NOMO-1 treated with DMSO at 0.1 percent for 48 hours (cell line): ENCODE data around the gene SHISAL1.

ENCODE experiments used
- DNase-seq: peaks from one replicate; lab custom pipeline; 2025; ENCODE audit not compliant: unreplicated experiment; lab: John Stamatoyannopoulos, UW

The SHISAL1 gene

DNA sequence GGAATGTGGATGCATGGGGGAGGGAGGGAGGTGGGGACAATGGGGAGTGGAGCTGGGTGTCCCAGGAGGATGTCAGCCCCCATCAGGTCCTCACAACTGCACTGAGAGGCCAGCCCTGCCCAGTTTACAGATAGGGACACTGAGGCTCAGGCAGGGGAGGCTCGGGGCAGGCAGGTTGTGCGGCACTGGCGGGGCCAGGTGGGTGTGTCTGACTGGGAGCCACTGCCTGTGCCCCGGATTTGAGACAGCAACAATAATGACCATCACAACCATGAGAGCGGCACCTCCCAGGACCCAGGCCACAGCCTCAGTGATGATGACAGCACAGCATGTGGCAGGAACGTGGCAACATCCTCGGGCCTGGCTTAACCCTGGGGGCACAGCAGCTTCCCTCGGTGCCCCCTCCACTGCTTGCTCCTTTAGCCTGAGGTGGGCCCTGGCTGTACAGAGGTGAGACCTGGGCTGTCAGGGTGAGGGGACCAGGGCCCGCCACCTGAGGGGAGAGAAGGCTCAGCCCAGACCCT lies 32.0 kb downstream of the SHISAL1 start:
- no peak for DNase-seq

DNA sequence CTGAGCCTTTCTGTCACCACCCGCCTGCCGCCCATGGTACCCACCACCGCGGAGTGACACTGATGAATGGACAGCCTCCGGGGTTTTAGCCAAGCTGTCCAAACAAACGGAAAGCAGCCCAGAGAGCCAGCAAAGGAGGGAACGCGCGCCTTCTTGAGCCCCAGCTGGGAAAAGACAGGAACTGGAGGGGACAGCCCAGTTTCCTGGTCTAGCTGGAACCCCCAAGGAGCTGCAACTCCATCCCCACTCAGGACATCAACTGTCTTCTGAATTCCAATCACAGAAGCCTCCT lies 33.7 kb downstream of the SHISAL1 start:
- no peak for DNase-seq

DNA sequence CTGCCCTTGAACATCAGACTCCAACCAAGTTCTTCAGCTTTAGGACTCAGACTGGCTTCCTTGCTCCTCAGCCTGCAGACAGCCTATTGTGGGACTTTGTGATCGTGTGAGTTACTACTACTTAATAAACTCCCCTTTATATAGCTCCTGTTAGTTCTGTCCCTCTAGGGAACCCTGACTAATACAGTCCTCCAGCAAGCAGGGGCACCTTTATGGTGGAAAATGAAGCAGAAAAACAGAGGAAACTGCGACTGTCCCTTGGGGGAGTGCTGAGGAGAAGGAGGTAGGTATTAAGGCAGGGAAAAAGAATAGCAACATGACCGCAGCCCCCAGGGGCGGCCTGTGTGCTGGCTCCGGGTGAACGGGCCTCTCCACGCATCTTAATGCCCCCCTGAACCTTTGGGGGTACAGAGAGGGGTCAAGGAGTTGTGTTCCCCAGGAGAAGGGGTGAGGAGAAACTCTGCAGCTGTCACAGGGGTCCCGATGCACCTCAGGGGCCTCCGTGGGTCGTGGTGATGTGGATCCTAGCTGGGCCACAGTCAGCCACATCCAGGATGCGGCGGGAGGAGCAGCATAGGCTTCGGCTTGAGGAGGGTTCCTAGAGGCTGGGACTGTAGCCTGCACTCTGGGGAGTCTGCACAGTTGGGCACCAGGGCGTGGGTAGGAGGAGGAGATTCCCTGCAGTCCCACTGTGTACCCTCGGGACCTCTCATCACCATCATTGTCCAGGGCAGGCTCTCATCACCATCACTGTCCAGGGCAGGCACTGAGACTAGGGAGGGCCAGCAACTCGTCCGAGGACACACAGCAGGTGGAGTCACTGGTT lies 34.3 kb downstream of the SHISAL1 start:
- no peak for DNase-seq

DNA sequence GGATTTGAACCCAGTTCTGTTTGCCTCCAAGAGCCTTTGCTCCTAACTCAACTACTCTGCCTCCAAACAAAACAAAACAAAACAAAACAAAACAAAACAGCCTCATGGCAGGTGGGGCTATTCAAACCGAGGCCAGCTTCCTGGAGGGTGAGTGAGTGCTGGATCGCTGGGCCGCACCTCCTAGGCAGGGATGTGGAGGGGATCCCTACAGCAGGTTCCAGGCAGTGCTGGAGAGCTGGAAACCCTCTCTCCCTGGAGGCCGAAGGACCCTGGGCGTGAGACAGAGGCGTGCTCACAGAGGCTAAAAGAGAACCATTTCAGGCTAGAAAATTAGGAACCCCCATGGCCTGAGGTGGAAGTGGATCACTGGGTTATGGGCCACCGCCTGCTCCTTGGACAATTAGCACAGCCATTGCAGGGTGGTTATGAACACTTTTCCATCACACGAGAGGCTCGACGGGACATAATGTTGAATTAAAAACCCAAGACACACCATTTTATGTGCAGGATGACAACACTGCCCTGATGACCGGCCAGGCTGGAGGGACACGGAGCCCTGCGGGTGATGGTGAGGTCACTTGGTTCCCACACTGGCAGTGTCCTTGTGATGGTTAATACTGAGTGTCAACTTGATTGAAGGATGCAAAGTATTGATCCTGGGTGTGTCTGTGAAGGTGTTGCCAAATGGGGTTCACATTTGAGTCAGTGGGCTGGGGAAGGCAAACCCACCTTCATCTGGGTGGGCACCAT lies 35.2 kb downstream of the SHISAL1 start:
- DNase-seq: no peak

DNA sequence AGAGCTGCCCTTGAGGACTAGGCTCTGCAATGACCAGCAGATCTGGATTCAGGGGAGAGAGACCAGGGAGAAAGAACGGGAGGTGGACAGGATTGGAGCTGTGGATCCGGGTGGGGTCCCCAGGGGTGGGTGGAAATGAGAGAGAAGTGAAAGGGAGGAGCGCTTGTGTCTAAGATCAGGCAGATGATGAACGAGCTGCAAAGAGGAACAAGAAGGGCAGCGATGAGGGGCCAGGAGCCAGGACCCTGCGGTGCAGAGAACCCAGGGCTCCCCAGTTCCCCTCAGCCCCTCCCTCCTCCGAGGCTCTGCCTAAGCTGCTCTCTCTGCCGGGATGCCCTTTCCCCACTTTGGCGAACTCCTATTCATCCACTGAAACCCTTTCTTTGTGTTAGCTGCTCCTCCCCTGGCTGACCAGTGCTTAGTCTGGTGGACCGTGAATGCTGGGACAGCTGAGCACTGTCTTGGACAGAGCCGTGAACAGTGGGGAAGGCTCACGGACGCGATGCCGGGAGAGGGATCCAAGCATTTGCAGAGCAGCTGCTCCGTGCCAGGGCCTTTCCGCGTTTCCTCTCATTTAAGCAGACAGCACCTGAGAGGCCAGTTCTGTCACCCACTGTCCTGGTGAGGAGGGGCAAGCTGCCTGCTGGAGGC lies 35.9 kb downstream of the SHISAL1 start:
- DNase-seq: no peak

DNA sequence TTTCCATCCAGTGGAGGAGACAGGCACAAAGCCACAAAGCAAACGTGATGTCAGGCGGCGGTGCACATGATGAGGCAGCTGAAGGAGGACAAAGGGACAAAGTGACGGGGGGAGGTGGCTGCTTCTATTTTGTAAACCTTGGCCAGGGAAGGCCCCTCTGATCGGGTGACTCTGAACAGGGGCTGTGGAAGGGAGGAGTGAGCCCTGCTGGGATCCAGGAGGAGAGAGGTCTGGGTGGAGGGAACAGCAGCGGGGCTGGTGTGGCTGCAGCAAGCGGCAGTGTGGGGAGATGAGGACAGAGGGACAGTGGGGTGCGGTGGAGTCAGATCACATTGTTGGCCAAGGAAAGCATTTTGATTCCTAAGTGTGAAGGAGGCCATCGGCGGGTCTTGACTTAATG lies 36.7 kb downstream of the SHISAL1 start:
- no peak for DNase-seq

DNA sequence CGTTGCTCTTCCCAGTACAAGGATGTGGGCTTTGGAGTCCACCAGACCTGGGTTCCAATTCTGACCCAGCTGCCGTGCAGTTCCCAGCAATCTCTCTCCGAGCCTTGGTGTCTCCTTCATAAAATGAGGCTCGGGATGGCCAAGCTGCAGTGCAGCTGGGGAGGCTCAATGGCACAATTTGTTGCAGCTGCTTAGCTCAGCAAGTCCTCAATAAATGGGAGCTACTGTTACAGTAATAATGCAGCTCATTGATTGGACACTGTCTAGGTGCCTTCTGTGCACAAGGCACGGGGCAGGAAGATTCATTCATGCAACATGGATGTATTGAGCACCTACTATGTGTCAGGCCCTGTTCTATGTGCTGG lies 37.1 kb downstream of the SHISAL1 start:
- no peak for DNase-seq

DNA sequence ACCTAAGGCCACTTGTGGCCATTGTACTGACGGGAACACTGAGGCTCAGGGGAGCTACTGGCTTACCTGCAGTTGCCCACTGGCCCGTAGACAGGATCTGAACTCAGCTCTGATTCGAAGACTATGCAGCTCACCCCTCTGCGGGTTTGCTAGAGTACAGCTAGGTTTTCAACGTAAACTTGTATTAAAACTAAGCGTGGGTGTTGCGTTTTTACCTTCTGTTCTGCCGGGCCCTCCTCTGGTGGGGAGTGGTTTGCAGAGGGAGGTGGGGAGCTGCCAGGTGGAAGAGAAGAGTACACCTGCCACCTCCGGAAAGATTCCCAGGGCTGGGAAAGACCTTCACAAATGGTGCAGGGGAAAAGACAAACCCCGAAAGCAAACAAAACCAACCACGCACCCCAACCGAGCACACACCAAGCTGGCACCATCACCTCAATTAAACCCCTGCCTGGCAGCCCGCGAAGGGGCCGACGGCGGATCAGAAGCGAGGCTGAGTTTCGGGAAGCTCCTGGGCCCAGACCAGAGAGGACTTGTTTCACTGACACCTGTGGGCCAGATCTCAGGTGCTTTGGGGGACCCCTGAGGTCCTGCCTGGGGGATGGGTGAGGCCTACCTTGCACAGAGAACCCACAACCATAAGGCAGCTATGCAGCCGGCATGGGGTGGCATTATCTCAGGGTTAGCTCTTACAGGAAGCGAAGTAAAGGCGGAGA lies 37.7 kb downstream of the SHISAL1 start:
- no peak for DNase-seq

DNA sequence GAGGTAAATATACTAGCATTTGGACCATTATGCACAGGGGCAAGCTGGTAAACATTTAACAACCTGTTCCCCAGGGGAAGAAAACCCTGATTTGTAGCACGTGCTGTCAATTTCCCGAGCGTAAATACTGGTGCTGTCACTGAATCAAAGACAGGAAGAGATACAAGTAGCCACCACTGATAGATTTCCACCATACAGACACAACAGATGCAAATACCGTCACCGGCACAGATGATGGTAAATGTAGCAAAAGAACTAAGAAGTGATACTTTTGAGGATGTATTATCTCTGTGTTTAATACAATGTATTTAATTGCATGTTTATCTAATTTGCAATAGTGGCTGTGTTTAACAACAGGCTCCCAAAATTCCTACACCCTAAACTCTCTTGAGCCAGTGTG lies 39.6 kb downstream of the SHISAL1 start:
- DNase-seq: no peak

DNA sequence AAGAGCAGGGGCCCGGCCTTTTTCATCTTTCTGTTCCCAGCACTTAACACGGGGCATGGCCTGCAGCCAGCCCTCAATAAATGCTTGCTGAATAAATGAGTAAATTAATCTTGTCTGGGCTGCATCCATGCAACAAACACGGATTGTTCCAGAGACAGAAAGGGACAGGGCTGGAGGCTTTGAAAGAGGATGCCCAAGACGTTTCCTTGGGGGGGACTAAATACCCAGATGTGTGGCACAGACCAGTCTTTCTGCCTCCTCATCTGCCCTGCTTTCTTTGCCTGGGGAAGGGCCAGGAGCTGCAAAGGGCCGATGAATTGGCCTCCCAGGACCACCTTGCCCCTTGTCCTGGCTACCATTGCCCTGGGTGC lies 40.4 kb downstream of the SHISAL1 start:
- no peak for DNase-seq

DNA sequence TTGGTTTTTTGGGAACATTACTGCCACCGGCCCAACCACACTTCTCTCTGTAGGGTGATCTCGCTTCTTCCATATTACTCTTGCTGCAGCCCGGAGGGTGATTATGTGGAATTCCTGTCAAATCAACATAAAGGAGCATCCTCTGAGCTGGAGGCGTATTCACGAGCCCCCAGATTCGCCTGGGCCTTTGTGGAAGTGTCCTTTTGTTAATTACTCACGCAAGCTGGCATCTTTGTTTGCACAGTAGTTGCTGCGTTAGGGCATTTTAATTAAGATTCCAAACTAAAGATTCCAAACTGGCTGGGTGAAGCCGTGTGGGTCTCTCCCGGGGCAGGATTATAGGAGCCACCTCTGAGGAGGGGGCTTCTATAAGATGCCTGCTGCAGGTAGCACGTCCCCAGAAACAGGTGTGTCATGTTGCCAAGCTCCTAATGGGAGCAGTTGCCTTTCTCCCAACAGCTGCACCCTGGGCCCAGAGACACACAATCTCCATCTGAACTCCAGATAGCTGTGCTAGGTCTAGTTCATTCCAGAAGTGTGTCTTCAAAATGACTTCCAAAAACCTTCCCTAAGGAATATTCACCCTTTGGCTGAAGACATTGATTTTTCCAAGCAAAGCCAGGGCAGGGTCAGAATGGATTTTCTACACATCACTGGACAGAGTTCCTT lies 40.9 kb downstream of the SHISAL1 start:
- no peak for DNase-seq

DNA sequence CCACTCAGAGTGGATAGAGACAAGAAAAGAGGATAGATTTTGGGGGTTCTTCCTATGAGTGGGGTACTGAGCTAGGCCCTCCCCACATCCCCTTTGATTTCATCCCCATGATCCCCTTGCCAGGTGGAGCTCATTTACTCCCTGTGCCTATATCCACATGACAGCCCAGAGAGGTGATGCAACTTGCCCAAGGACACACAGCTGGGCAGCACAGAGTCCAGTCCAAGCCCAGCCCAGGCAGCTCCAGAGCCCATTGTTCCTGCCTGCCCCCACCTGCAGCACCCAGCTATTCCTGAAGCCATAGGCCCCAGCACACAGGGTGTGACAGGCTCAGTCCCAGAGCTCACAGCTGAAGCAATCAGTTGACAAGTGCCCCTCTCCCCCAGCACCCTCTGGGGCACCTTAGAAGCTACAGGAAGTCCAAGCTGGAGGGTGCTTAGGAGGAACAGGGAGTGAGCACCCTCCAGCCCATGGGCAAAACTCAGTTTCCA lies 41.7 kb downstream of the SHISAL1 start:
- no peak for DNase-seq

DNA sequence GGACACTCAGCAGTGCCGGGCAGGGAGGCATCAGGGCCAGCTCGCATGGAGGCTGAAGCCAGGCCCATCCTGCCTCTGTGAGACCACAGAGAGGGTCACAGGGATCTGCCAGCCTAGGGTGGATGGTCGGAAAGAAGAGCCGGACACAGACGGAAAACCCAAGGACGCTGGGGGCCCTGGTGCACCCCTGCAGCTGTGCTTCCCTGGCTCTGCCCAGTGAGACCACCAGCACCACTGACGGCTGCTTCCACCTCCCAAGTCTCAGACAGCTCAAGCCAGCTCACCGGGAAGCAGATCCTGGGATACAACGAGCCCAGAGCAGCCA lies 42.2 kb downstream of the SHISAL1 start:
- DNase-seq: no peak

DNA sequence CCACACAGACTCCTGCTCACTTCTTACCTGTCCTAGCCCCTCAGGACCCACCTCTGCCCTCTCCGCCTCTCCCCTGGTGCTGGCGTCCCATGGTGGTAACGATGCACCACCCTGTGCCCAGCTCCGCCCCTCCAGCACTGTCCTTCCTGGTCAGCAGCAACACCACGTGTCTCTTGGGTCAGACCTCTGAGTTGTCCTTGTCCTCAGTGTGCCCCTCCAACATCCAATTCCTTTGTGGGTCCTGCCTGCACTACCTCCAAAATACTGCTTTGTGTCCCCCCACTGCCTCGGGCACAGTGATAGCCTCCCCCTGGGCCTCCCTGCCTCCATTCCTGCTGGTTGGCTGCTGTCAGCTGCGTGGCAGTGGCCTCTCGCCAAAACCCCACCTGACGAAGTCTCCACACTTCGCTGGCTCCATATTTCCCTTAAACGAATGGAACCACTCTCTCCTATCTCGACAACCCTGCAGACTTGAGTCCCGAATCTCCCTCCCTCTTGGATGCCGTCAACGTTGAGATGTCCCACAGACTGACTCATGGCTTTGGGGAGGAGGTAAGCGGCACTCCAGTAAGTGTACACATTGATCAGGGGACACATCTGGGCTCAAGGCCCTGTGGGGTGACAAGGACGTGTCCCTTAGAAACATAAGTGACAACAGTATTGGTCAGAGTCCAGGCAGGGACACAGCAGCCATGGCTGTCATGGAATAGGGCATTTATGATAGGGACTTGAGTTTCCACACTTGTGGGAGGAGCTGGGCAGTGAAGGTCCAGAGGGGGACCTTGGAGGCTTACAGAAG lies 42.8 kb downstream of the SHISAL1 start:
- no peak for DNase-seq

DNA sequence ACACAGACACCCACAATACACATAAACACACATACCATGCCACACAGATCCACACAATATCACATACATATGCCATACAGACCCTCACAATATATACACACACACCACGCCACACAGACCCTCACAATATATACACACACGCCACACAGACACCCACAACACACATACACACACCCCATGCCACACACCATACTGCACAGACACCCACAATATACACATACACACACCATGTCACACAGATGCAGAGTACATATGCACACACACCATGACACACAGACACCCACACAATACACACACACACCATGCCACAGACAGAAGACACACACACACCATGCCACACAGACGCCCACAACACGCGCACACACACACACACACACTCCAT lies 43.6 kb downstream of the SHISAL1 start:
- no peak for DNase-seq

DNA sequence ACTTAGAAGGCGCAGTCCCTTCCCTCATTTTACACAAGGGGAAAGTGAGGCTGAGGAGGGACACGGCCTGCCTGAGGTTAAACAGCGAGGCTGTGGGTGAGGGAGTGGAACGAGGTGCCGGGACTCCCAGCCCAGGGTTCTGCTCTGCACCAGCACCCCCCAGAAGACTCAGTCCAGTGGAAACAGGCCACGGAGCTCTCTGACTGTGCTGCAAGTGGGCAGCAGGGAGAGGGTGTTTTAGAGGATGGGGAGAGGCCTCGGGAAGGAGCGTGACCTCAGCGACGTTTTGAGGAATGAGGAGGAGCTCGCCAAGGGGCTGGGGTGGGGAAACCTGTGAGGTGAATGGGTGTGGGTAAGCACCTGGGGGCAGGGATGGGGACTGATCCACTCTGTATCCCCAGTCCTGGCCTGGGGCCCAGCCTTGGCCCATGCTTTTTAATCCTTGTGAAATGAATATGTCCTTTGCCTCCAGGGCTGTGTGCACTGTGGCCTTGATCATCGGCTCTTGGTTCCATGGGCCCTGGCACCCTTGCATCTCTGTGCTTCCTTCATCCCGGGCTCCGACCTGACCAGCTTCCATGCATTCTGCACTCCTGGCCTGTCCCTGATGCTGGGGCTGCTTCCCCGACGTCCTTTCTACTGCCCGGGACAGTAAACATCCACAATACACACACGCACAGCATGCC lies 44.2 kb downstream of the SHISAL1 start:
- no peak for DNase-seq

DNA sequence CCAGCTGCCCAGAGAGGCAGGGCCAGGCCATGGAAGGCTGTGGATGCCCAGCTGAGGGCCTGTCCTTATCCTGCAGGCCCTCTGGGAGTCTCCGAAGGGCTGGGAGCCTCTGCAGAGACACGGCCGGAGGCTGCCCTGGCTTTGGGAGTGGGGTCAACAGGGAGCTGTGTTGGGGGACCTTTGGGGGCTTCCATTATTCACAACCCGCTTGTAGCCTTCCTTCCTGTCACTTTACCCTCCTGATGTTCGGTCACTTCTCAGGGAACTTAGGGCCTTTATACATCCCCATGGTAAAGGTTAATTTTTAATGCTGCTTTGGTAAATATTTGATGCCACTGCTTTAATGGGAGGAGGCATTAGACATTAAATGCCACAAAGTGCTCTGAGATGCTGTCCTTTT lies 44.9 kb downstream of the SHISAL1 start:
- no peak for DNase-seq

DNA sequence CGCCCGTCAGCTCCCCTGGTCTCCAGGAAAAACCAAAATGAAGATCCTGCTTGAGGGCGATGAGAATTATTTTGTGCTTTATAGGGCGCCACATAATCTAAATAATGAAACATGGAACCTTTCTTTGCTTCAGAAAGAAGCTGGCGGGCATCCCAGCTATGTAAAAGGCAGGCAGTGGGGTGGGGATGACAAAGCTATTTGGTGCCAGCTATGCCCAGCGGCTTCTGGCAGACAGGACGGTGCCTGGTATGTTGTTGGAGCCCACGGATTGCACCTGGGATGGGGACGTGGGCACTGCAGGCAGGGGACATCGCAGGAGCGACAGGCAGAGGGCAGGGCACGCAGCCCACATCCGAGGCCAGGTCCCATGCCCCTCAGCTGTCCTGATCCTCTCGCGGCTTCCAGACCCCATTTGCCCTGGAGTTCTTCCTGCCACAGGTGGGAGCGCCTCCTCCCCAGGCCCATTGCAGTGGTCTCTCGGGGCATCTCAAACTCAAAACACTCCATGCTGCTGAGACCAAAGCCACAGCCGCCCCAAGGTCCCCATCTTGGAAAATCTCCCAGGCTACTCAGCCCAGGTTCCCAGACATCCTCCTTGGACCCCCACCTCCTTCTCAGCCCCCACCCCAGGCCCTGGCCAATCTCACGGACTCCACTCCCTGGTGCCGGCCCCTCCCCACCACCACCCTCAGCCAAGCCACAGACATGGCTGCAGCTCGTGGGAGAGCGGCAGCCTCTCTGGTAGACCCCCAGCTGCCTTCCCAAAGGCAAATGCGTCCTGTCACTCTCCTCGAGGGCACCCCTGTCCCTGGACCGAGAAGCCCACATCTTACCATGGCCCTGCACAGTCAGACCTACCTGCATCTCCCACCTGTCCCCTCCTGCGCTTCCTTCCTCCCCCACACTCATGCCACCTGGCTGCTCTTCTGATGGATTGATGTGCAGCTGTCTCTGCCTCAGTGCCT lies 45.7 kb downstream of the SHISAL1 start:
- DNase-seq: no peak
